T-helper 17 cell (primary cell): ENCODE results near the gene HUNK. TPM values are rescaled to one million over a fixed set of nuclear protein-coding genes. Genes with fewer than 3 reads are reported as not detected.

Source experiments
- ATAC-seq: fragments of 150-1000 bp; cut with Tn5 transposase; 2 replicates; pipeline ENCODE4 v1.10.0; 2021; ENCODE audit warnings: mild to moderate bottlenecking, moderate library complexity
- DNase-seq, 3 donors: peaks; one replicate each; pipeline versions ENCODE4 v3.0.0 to v3.0.0-alpha.2; 2020 to 2021
- H3K9me3 ChIP-seq: one replicate; pipeline ENCODE4 v1.7.0; 2013; ENCODE audit warnings: low read length, mild to moderate bottlenecking; ENCODE audit not compliant: control insufficient read depth, poor library complexity, severe bottlenecking
- H3K27ac Mint-ChIP-seq: one replicate; pipeline ENCODE4 v1.8.0; 2022; ENCODE audit warnings: mild to moderate bottlenecking, moderate library complexity, mixed read lengths
- H3K27me3 Mint-ChIP-seq: one replicate; pipeline ENCODE4 v1.8.0; 2022; ENCODE audit warnings: mixed read lengths
- H3K36me3 Mint-ChIP-seq: one replicate; pipeline ENCODE4 v1.8.0; 2022; ENCODE audit warnings: low read depth, mixed read lengths
- H3K4me1 Mint-ChIP-seq: one replicate; pipeline ENCODE4 v1.8.0; 2022; ENCODE audit warnings: mild to moderate bottlenecking, mixed read lengths
- H3K4me3 Mint-ChIP-seq: one replicate; pipeline ENCODE4 v1.8.0; 2022; ENCODE audit warnings: mild to moderate bottlenecking, moderate library complexity, mixed read lengths
- total RNA-seq, 4 donors: library from RNA in 2 of 4; stranded (reverse) in 2 of 4; gene quantifications; one replicate each; pipeline ENCODE4 v1.2.3 and lab custom pipeline; 2022 to 2026

HUNK gene
- total RNA-seq, 2 donors from 2014 or later = 0.81 to 1.3 TPM

DNA sequence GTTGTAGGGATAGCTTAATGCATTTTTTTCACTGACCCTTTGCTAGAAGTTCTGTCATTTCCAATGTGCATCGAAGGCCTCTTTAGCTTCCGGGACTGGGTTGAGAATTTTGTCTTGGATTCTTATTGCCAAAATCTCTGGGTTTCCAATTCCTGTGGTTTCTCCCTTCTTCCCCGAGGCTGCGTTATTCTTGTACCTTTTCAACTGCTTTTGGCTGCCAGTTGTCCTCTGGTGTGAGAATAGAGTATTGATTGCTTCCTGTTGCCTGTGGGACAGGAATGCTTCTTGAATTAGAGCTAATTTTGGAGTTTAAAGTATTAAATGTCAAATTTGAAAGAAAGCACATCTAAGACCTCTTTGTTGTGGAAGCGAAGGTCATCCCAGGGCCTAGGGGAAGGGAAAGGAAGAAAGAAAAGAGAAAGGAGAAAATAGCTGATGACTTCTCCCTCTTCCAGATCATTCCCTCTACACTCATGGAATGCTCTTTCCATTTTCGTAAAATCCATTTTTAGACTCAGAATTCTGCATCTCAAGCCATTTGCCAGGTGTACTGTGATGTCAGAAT lies 21.1 kb downstream of the HUNK start:
- Mint-ChIP-seq H3K27ac (no peak overlapping the region), H3K27me3 (peaks cover 12% of the 10 kb centered on the region), H3K4me1 (peaks cover 12% of the 10 kb centered on the region), H3K36me3 (no peaks in the 10 kb centered on the region), H3K4me3 (no peak overlapping the region)
- ATAC-seq = no peak
- no peak for DNase-seq
- H3K9me3 ChIP-seq = no peaks in the 10 kb centered on the region

DNA sequence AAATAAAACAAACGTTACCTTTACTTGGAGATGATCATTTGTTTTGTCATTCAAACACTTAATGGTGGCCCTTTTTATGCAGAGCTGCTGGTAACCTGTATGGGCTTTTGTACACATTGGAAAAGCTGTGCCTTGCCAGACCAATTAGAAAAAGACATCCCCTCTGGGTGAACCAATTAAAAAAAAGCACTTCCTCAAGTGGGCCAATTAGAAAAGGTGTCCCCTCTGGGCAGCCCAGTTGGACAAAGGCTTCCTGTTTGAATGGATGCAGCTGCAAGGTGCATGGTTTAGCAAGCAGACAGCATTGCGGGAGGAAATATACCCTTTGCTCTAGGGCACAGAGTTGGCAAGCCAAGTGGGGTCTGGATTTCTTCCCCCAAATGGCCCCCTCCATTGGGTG lies 21.6 kb downstream of the HUNK start:
- ATAC-seq = no peak
- H3K4me1 Mint-ChIP-seq = peaks cover 15% of the 10 kb centered on the region
- no peaks in the 10 kb centered on the region for H3K36me3 Mint-ChIP-seq
- H3K9me3 ChIP-seq = no peaks in the 10 kb centered on the region
- DNase-seq = no peak
- no peak overlapping the region for H3K27ac Mint-ChIP-seq
- H3K27me3 Mint-ChIP-seq = peaks cover 12% of the 10 kb centered on the region
- H3K4me3 Mint-ChIP-seq = no peak overlapping the region

DNA sequence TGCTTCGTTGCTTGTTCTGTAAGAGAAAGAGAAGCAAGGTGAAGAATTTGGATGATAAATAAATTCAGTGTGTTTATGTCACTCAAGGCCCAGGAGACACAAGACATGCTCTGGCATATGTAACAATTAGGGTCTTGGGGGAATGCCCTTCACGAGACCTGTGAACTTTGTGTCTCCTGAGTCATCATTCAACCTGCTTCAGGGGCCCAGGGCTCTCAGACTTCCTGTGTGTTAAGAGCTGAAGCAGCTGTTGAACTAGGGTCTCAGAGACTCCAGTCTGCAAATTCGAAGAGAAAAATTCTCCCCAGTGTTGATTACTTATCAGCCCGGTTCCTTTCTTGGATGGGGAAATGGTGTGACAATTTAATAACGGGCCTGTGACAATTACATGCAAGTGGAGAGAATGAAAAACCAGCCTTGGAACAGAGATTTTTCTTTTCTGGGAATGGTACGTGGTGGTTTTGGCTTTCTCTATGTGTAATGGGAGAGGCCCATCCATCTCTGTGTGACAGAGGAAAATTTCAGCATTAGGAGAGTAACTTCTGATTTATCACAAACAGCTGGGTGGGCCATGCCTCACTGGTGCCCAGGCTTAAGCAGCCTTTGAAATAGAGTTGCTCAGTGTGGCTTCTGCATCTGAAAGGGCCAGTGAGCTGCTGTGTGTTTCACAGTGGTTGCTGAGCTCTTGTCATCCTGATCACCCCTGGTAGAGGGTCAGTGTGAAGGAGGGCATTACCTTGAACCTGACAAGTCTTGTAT lies 22.4 kb downstream of the HUNK start:
- Mint-ChIP-seq H3K4me1 (peaks cover 17% of the 10 kb centered on the region), H3K36me3 (no peaks in the 10 kb centered on the region), H3K27me3 (peaks cover 12% of the 10 kb centered on the region), H3K4me3 (no peak overlapping the region), H3K27ac (no peak overlapping the region)
- ATAC-seq (no peak), DNase-seq (no peak)
- H3K9me3 ChIP-seq = no peaks in the 10 kb centered on the region

DNA sequence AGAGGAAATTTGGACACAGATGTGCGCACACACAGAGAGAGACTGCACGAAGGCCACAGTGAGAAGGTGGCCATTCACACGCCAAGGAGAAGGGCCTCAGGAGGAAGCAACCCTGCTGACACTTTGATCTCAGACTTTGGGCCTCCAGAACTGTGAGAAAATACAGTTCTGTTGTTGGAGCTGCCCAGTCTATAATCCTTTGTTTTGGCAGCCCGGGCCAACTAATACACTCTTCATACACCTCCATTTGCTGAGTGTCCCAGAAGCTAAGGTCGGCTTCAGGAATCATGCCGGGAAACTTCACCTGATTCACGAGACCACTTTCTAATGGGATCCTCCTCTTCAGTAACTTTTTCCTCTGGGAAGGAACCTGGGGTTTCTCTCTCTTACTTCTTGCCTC lies 23.2 kb downstream of the HUNK start:
- no peak for ATAC-seq
- DNase-seq = no peak
- Mint-ChIP-seq H3K36me3 (no peaks in the 10 kb centered on the region), H3K27ac (no peak overlapping the region), H3K27me3 (peaks cover 12% of the 10 kb centered on the region), H3K4me1 (peaks cover 17% of the 10 kb centered on the region), H3K4me3 (no peak overlapping the region)
- H3K9me3 ChIP-seq = no peaks in the 10 kb centered on the region

DNA sequence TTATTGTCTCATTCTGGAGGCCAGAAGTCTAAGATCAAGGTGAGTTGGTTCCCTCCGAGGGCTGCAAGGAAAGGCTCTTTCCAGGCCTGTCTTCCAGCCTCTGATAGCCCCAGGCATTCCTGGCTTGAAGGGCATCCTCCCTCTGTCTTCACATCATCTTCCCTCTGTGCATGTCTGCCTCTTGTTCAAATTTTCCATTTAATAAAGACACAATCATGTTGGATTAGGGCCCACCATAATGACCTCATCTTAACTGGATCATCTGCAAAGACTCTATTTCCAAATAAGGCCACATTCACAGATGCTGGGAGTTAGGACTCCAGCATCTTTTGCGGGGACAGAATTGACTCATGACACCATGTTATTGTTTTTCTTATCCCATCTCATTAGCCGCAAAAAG lies 24.5 kb downstream of the HUNK start:
- H3K27ac Mint-ChIP-seq = no peak overlapping the region
- H3K9me3 ChIP-seq = no peaks in the 10 kb centered on the region
- no peak for ATAC-seq
- H3K27me3 Mint-ChIP-seq = peaks cover 12% of the 10 kb centered on the region
- peaks cover 17% of the 10 kb centered on the region for H3K4me1 Mint-ChIP-seq
- H3K36me3 Mint-ChIP-seq = no peaks in the 10 kb centered on the region
- no peak overlapping the region for H3K4me3 Mint-ChIP-seq
- no peak for DNase-seq

DNA sequence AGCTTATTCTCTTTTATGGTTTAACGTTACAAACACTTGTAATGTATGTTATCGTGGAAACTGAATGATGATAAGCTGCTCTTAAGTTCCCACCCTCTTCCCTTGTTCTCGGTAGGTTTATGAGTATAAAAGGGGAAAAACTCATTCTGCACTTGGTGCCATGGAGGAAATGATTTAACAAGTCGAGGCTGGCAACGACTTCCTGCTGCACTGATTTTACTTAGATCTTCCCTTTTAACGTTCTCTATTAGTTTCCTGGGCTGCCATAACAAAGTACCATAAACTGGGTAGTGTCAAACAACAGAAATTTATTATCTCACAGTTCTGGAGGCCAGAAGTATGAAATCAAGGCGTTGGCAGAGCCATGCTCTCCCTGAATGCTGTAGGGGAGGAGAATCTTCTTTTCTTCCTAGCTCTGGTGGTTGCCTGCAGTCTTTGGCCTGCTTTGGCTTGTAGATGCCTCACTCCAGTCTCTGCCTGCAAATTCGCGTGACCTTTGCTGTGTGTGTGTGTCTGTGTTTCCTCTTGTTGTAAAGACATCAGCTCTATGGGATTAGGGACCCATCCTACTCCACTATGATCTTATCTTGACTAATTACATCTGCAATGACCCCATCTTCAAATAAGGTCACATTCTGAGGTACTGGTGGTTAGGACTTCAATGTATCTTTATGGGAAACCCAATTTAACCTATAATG lies 26.3 kb downstream of the HUNK start:
- DNase-seq (no peak), ATAC-seq (peak; percentile 39)
- Mint-ChIP-seq H3K27ac (peak overlapping the region; percentile 69), H3K27me3 (peaks cover 2% of the 10 kb centered on the region), H3K4me3 (peak overlapping the region; percentile 5), H3K4me1 (peaks cover 14% of the 10 kb centered on the region), H3K36me3 (no peaks in the 10 kb centered on the region)
- H3K9me3 ChIP-seq = no peaks in the 10 kb centered on the region

DNA sequence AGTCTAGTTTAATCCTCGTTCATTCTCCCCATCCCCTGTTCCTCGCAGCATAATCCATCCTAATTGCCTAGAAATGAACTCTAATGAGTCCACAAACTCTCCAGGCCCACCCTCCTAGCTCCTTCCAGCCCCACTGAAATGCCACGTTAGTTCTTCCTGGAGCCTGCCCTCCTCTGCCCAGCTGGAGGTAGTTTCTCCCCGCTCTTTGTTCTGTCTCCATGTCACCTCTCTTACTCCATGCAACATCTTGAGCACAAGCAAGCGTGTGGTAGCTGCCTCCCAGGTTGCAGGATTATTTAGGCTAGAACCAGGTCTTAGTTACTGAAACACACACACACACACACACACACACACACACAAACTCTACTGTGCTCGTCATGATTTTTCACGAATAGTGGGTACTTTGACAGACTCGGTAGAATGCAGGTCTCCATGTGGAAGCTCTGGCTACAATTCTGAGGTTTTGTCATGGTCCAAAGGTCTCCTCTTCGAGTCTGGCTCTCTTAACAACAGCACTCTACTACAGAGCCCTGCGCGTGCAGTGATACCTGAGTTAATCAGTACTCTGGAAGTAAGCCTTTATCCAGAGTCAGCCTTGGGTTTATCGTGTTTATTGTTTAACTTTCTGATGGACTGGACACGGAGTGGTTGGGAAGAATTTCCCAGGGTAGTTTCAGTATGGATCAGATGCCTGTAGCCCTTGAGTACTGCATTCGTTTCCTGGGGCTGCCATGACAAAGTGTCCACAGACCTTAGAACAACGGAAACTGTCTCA lies 27.5 kb downstream of the HUNK start:
- Mint-ChIP-seq H3K4me3 (no peak overlapping the region), H3K27ac (no peak overlapping the region), H3K27me3 (peaks cover 9% of the 10 kb centered on the region), H3K4me1 (peaks cover 14% of the 10 kb centered on the region), H3K36me3 (no peaks in the 10 kb centered on the region)
- DNase-seq (no peak), ATAC-seq (no peak)
- H3K9me3 ChIP-seq = no peaks in the 10 kb centered on the region

DNA sequence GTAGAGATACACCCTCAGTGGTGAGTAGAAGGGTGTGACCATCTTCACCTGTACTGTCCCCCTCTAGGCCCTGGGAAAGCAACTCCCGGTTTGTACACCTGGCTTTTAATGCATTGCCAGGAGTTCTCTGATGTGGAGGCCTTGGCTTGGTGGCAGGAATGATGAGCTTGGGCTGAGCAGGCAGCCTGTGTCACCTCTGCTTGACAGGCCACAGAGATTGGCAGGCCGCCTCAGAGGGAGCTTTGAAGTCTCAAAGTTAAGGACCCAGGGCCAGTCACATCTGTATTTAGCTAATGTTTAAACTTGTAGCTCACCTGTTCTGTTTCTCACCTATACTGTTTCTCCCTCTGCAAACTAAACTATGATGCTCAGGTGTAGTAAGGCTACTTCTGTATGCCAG lies 28.5 kb downstream of the HUNK start:
- Mint-ChIP-seq H3K4me3 (no peak overlapping the region), H3K27me3 (peaks cover 19% of the 10 kb centered on the region), H3K27ac (no peak overlapping the region), H3K4me1 (peaks cover 9% of the 10 kb centered on the region), H3K36me3 (no peaks in the 10 kb centered on the region)
- no peaks in the 10 kb centered on the region for H3K9me3 ChIP-seq
- no peak for ATAC-seq
- DNase-seq = no peak

DNA sequence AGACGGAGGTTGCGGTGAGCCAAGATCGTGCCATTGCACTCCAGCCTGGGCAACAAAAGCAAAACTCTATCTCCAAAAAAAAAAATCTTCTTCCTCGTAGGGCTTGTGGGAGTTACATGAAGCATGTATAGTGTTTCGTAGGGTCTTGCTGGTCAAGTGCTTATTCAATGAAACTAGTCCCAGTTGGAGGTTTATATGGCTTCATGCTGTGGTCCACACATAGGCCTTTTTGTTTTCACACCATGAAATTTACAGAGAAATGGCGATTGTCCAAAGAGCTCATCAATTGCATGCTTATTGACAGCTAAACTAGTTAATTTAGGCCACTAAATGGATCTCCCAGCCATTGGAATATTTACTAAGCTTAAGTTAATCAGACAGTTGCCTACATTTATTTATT lies 29.6 kb downstream of the HUNK start:
- no peaks in the 10 kb centered on the region for H3K9me3 ChIP-seq
- H3K36me3 Mint-ChIP-seq = no peaks in the 10 kb centered on the region
- no peak overlapping the region for H3K4me3 Mint-ChIP-seq
- H3K4me1 Mint-ChIP-seq = peaks cover 9% of the 10 kb centered on the region
- ATAC-seq (no peak), DNase-seq (no peak)
- peaks cover 27% of the 10 kb centered on the region for H3K27me3 Mint-ChIP-seq
- no peak overlapping the region for H3K27ac Mint-ChIP-seq

DNA sequence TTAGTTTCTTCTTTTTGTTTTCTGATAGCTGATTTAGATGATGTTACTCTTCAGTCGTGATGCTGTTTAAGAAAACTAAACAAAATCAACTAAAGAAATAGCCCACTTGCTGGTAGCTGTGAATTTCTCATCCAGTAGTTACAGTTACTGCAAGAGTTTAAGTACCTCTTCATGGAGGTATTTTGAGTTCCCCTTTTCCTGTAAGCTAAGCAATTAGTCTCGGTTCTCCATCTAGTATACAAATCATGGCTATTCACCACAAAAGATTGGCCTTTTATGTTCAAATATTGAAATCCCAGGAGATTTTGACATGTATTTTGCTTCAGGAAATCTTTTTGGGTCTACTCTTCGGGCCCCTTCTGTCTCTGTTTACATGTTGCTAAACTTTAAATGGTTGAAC lies 31.1 kb downstream of the HUNK start:
- no peaks in the 10 kb centered on the region for H3K9me3 ChIP-seq
- Mint-ChIP-seq H3K36me3 (no peaks in the 10 kb centered on the region), H3K4me1 (peaks cover 8% of the 10 kb centered on the region), H3K4me3 (no peak overlapping the region), H3K27me3 (peaks cover 39% of the 10 kb centered on the region), H3K27ac (no peak overlapping the region)
- no peak for ATAC-seq
- no peak for DNase-seq

DNA sequence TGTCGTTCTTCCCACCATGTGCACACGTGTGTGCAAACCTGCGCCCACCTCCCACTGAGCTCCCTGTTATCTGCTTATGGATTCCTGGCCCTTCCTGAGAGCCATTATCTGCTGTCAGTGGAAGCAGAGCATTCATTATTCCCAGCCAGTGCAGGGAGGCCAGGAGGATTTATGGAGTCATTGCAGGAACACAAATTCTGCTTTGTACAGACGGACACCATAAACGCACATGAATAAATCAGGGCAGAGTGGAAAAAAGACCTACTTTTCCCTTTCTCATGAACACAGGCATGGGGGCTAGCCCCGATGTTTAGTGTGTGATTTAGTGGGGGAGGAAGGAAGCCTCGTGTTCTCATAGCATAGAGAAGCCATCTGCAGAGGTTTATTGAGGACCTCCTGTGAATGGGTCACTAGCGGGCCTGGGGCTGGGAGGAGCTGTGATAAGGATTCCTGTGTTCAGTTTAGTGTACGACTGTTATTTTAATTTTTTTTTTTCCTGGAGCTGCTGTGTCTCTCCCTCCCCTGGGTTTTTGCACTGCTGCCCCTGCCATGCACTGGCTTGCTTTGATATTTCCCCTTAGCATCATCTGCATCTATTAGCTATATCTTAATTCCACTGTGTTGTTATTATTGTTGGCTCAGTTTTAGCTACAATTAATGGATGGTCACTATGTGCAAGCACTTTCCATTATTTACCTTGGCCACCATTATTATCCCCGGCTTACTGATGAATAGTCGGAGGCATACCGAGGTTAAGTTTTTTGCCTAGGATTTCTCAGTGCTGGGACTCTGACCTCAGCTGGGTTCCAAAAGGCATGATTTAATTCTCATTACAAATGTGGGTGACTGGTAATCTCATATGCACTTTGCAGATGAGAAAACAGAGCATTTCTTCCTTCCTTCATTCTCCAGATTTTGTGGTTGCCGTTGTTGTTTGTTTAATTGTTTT lies 33.0 kb downstream of the HUNK start:
- Mint-ChIP-seq H3K4me1 (no peaks in the 10 kb centered on the region), H3K36me3 (peaks cover 1% of the 10 kb centered on the region), H3K27me3 (peaks cover 51% of the 10 kb centered on the region), H3K27ac (no peak overlapping the region), H3K4me3 (no peak overlapping the region)
- no peak for DNase-seq
- H3K9me3 ChIP-seq = no peaks in the 10 kb centered on the region
- no peak for ATAC-seq

DNA sequence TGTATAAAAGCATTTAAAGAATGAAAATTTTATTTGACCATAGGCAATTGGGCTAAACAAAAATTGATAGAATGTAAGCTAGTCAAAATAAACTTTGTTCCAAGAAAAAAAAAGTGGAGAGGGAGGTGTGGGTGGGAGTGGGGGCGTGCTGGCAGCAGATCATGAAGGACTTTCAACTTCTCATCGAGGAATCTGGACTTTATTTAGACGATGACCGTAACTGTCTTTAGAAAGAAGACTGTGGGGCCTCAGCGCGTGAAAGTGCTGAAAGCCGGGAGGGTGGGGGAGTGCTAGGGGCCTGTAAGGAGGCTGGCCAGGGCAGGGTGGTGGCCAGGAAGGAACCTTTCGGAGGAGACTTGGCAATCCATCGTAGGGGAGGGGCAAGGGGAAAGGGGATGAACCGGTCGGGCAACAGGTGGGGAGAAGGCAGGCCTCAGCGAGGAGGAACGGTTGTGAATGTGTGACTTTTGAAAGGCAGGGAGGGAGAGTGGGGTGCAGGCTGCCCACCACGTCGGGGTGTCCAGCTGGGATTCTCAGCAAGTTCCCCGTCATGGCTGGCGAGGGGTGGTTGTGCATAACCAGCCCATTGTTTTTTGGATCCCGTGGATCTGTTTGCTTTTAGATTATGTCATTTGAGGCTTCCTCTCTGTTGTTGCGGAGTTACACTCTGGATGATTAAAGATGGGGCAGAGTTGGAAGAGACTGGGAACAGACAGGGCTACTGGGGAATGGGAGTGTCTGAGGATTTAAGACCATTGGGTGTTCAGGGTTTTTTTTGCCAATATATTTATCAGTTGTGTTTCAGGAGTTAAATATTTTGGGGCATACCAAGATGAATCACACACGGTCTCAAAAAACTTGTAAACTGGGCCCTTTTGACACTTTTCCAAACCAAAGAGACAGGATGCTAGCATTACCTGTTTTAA lies 35.5 kb downstream of the HUNK start:
- H3K4me1 Mint-ChIP-seq = no peaks in the 10 kb centered on the region
- H3K4me3 Mint-ChIP-seq = no peak overlapping the region
- no peak overlapping the region for H3K27ac Mint-ChIP-seq
- ATAC-seq = no peak
- H3K36me3 Mint-ChIP-seq = peaks cover 2% of the 10 kb centered on the region
- no peaks in the 10 kb centered on the region for H3K9me3 ChIP-seq
- DNase-seq = no peak
- peaks cover 67% of the 10 kb centered on the region for H3K27me3 Mint-ChIP-seq
